GM12875 (cell line): ENCODE results near the gene NPDC1.

Experiments
- H3K4me3 ChIP-seq: one replicate; pipeline ENCODE4 v1.5.1; 2011; ENCODE audit warnings: low read depth, low read length, control low read depth
- CTCF ChIP-seq: IDR thresholded peaks from 2 replicates; pipeline ENCODE4 v1.5.1; 2011; ENCODE audit warnings: low read depth, mild to moderate bottlenecking, control low read depth, inconsistent platforms, low read length, moderate library complexity, borderline replicate concordance; ENCODE audit not compliant: insufficient read depth

Gene NPDC1

GRCh38 chr9:137053944-137054931 is 8.3 kb upstream of the NPDC1 start, which contains the start of gene ENTPD2:
Gene ENTPD2, minus strand, starts transcription at chr9:137054061. Its CDS starts 64 bp downstream, at chr9:137053997.
- TF ChIP-seq CTCF = no peak
- no peak within 1 kb of the TSS for H3K4me3 ChIP-seq

- no peak overlapping the region for H3K4me3 ChIP-seq
- no peak for TF ChIP-seq CTCF
Measured at GRCh38 chr9:137052998-137053943, 7.3 kb upstream of the NPDC1 start.

GRCh38 chr9:137052293-137052692 is 6.3 kb upstream of the NPDC1 start:
- no peak overlapping the region for H3K4me3 ChIP-seq
- no peak for TF ChIP-seq CTCF

- H3K4me3 ChIP-seq = no peak overlapping the region
- no peak for TF ChIP-seq CTCF
Measured at GRCh38 chr9:137051145-137051724, 5.3 kb upstream of the NPDC1 start.

GRCh38 chr9:137050570-137050969 is 4.6 kb upstream of the NPDC1 start:
- TF ChIP-seq CTCF = no peak
- no peak overlapping the region for H3K4me3 ChIP-seq

GRCh38 chr9:137049544-137050449 is 3.8 kb upstream of the NPDC1 start:
- peak; percentile 65 for TF ChIP-seq CTCF
- H3K4me3 ChIP-seq = no peak overlapping the region
